Activated naive CD8-positive, alpha-beta T cell treated with anti-CD3 and anti-CD28 coated beads for 36 hours (primary cell): Measurements from ENCODE around the gene CD300LB. TPM values are rescaled to one million over a fixed set of nuclear protein-coding genes. Genes with fewer than 3 reads are reported as not detected.

Experiments
- DNase-seq: peaks from one replicate; pipeline ENCODE4 v3.0.0; 2021
- H3K27ac Mint-ChIP-seq: one replicate; pipeline ENCODE4 v1.8.0; 2022; ENCODE audit warnings: mild to moderate bottlenecking, moderate library complexity, mixed read lengths
- H3K27me3 Mint-ChIP-seq: one replicate; pipeline ENCODE4 v1.8.0; 2022; ENCODE audit warnings: mild to moderate bottlenecking, mixed read lengths
- H3K36me3 Mint-ChIP-seq: one replicate; pipeline ENCODE4 v1.8.0; 2021; ENCODE audit warnings: mild to moderate bottlenecking, mixed read lengths
- H3K4me1 Mint-ChIP-seq: one replicate; pipeline ENCODE4 v1.8.0; 2021; ENCODE audit warnings: mixed read lengths
- H3K4me3 Mint-ChIP-seq: one replicate; pipeline ENCODE4 v1.8.0; 2022; ENCODE audit warnings: mild to moderate bottlenecking, moderate library complexity, mixed read lengths
- H3K9me3 Mint-ChIP-seq: one replicate; pipeline ENCODE4 v1.8.0; 2022; ENCODE audit warnings: mixed read lengths
- total RNA-seq, 2 experiments: library from RNA; stranded (reverse); gene quantifications; one replicate each; pipeline ENCODE4 v1.2.3, GENCODE V29; 2021

CD300LB gene
- total RNA-seq, 2 experiments from 2014 or later: not detected

DNA sequence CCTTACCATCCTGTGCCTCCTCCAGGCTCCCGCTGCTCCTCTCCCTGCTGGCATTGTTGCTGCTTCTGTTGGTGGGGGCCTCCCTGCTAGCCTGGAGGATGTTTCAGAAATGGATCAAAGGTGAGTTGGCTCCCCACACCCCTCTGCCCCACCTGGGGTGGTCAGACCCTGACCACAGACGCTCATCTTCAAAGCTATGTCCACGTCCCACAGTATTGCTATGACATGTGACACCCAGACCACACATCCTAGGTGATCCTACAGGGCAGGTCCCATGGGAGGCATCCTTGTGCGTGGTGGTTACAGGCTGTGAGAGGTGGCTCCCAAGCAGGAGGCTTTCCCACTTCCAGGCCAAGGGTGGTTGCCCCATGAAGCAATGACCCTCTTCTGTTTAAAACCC is 53.9 kb downstream of the CD300LB start:
- Mint-ChIP-seq H3K27me3 (no peaks in the 10 kb centered on the region), H3K4me1 (peaks cover 37% of the 10 kb centered on the region), H3K9me3 (peaks cover 17% of the 10 kb centered on the region), H3K27ac (no peak overlapping the region), H3K4me3 (no peak overlapping the region), H3K36me3 (peaks cover 25% of the 10 kb centered on the region)
- DNase-seq: no peak

DNA sequence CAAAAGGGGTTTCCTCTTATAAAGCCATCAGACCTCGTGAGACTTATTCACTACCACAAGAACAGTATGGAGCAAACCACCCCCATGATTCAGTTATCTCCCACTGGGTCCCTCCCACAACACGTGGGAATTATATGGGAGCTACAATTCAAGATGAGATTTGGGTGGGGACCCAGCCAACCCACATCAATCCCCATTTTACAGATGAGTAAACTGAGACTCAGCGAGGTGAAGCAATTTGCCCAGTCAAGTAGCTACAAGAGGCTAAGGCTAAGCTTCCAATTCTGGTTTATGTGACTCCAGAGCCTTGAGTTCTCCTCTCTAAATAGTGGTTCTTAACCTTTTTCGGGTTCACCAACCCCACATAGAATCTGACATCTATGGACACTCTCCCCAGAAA is 56.1 kb downstream of the CD300LB start:
- DNase-seq: no peak
- no peak overlapping the region for H3K4me3 Mint-ChIP-seq
- H3K36me3 Mint-ChIP-seq: peaks cover 25% of the 10 kb centered on the region
- no peaks in the 10 kb centered on the region for H3K27me3 Mint-ChIP-seq
- no peak overlapping the region for H3K27ac Mint-ChIP-seq
- H3K4me1 Mint-ChIP-seq: peaks cover 43% of the 10 kb centered on the region
- peaks cover 17% of the 10 kb centered on the region for H3K9me3 Mint-ChIP-seq

DNA sequence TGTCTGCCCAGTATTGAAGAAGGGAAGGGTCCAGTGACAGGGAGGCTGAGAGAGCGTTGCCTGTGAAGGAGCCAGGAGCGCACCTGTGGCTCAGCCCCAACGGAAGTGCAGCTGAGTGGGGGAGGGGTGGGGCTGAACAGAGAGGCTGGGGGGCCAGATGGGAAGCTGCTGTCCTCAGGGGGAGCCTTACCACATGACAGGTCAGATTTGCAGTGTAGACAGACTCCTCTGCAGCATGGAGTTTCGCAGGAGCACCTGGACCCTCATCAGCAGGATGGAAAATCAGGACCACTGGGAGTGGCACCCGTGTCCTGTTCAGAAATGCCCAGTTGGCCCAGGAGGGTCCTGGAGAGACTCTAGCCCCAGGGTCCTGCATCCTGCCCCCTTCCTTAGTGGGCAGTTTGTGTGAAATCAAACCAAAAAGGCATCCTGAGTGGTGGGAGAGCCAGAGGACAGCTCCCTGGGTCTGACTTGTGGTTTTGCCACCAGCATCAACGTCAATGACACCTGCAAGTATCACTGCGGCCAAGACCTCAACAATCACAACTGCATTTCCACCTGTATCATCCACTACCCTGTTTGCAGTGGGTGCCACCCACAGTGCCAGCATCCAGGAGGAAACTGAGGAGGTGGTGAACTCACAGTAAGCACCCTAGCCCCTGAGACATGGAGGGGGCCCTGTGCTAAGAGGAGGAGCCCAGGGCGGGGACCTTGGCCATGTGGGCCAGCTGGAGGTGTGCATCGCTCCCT is 57.1 kb downstream of the CD300LB start:
- Mint-ChIP-seq H3K27ac (no peak overlapping the region), H3K36me3 (peaks cover 25% of the 10 kb centered on the region), H3K27me3 (no peaks in the 10 kb centered on the region), H3K4me3 (no peak overlapping the region), H3K4me1 (peaks cover 35% of the 10 kb centered on the region), H3K9me3 (peaks cover 17% of the 10 kb centered on the region)
- DNase-seq: no peak

DNA sequence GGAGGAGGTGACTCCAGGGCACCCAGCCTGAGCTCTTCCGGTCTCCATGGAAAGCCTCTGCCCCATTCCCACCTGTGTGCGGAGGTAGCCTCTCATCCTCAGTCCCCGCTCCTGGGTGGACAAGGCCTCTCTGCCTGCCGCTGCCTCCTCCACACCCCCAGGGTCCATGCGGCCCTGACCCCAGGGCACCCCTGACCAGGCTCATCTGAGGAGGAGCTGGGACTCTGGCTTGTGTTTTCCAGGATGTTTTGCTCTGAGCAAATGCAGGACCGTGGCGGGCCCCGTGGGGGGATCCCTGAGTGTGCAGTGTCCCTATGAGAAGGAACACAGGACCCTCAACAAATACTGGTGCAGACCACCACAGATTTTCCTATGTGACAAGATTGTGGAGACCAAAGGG is 58.0 kb downstream of the CD300LB start:
- H3K27ac Mint-ChIP-seq: no peak overlapping the region
- peaks cover 26% of the 10 kb centered on the region for H3K4me1 Mint-ChIP-seq
- peaks cover 22% of the 10 kb centered on the region for H3K36me3 Mint-ChIP-seq
- H3K9me3 Mint-ChIP-seq: peaks cover 17% of the 10 kb centered on the region
- no peak for DNase-seq
- no peak overlapping the region for H3K4me3 Mint-ChIP-seq
- H3K27me3 Mint-ChIP-seq: no peaks in the 10 kb centered on the region

DNA sequence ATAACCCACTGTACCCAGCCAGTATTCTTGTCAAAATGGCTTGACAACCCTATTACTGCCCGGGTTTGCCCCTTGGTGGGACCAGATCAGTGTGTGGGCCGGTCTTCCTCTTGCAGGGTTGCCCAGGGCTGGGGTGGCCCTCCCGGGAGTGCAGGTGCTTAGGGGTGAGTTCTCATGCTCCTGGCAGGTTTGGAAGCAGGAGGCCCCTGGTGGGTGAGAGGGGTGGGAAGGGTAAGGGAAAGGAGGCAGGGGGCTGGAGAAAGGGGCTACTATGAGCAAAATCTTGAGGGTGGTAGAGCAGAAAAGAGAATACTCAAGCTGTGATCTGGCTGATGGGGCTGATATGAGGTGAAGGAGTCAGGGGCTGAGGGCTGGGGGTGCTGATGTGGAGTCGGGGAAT is 58.4 kb downstream of the CD300LB start:
- H3K4me3 Mint-ChIP-seq: no peak overlapping the region
- H3K4me1 Mint-ChIP-seq: peaks cover 22% of the 10 kb centered on the region
- H3K27me3 Mint-ChIP-seq: no peaks in the 10 kb centered on the region
- peaks cover 17% of the 10 kb centered on the region for H3K9me3 Mint-ChIP-seq
- DNase-seq: no peak
- H3K27ac Mint-ChIP-seq: no peak overlapping the region
- H3K36me3 Mint-ChIP-seq: peaks cover 21% of the 10 kb centered on the region

DNA sequence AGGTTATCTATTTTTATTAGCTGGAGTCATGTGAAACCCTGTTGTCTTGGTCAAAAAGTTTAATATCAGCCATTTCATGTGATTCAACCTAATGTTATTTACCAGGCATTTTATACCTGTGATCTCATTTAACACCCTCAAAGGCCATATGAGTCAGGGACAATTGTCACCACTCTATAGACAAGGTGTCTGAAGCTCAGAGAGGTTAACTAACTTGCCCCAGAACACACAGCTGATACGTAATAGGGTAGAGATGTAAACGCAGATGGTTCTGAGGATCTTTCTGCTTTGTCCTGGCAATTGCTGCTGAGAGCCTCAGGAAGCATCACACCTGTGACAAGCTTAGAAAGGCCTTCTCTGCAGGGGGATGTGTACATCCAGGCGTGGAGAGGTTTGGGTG is 59.9 kb downstream of the CD300LB start:
- H3K27ac Mint-ChIP-seq: no peak overlapping the region
- H3K4me3 Mint-ChIP-seq: no peak overlapping the region
- H3K36me3 Mint-ChIP-seq: peaks cover 11% of the 10 kb centered on the region
- H3K9me3 Mint-ChIP-seq: peaks cover 13% of the 10 kb centered on the region
- no peaks in the 10 kb centered on the region for H3K27me3 Mint-ChIP-seq
- peaks cover 23% of the 10 kb centered on the region for H3K4me1 Mint-ChIP-seq
- DNase-seq: no peak

Other genes starting within 250 kb of the CD300LB start
- gene KIF19, start 205.2 kb downstream of the CD300LB start, total RNA-seq: under 1 TPM in 1 of 2 experiments, not detected in 1; 0.08 TPM
- not detected for gene BTBD17, start 169.6 kb downstream of the CD300LB start, total RNA-seq
- not detected for gene GPR142, start 164.0 kb downstream of the CD300LB start, total RNA-seq
- gene GPRC5C, start 99.4 kb downstream of the CD300LB start, total RNA-seq: 1 to 10 TPM in 1 of 2 experiments, under 1 TPM in 1; 0.66 to 2.1 TPM
- gene CD300A, start 64.8 kb downstream of the CD300LB start, total RNA-seq: 1 to 10 TPM; 4.4 to 5.6 TPM
- gene CD300C, start 14.6 kb upstream of the CD300LB start, total RNA-seq: not detected
- not detected for gene CD300H, start 36.0 kb upstream of the CD300LB start, total RNA-seq
- gene CD300LD, start 60.8 kb upstream of the CD300LB start, total RNA-seq: not detected
- gene CD300E, start 92.3 kb upstream of the CD300LB start, total RNA-seq: not detected
- not detected for gene CD300LF, start 181.4 kb upstream of the CD300LB start, total RNA-seq
- 1 to 10 TPM; 1.8 TPM for gene RAB37, start 205.8 kb upstream of the CD300LB start, total RNA-seq
- 100 to 1,000 TPM; 124 to 127 TPM for gene NHERF1, start 217.2 kb upstream of the CD300LB start, total RNA-seq
- gene NAT9, start 244.9 kb upstream of the CD300LB start, total RNA-seq: 10 to 100 TPM; 39.9 to 41.6 TPM